Lung (tissue), 12 donors: Measurements from ENCODE around the gene ARF1. TPM values are rescaled to one million over a fixed set of nuclear protein-coding genes. Genes with fewer than 3 reads are reported as not detected.

ENCODE experiments used
- ATAC-seq: fragments of 200-7000 bp; cut with Tn5 transposase; one replicate; pipeline ENCODE4 v1.9.1; 2020; ENCODE audit warnings: moderate number of reproducible peaks; ENCODE audit not compliant: insufficient read depth, low FRiP score
- DNase-seq, 3 donors: peaks; one replicate each; pipeline ENCODE4 v3.0.0-alpha.2; 2013 to 2017
- H3K27ac ChIP-seq, 2 donors: one replicate each; pipeline ENCODE4 v1.5.1; 2013; ENCODE audit warnings: mild to moderate bottlenecking in 2 of 2, moderate library complexity in 2 of 2, control low read depth in 1 of 2, inconsistent platforms in 1 of 2, low read depth in 1 of 2, low read length in 1 of 2
- H3K27me3 ChIP-seq, 3 donors: one replicate each; pipeline ENCODE4 v1.5.1; 2013; ENCODE audit warnings: low read length in 2 of 3; ENCODE audit not compliant: control insufficient read depth in 3 of 3, insufficient read depth in 3 of 3
- H3K36me3 ChIP-seq, 4 donors: one replicate each; pipeline ENCODE4 v1.5.1; 2013; ENCODE audit warnings: low read length in 4 of 4, mild to moderate bottlenecking in 1 of 4, moderate library complexity in 1 of 4; ENCODE audit not compliant: control insufficient read depth in 4 of 4, insufficient read depth in 4 of 4
- H3K4me1 ChIP-seq, 5 donors: one replicate each; pipeline ENCODE4 v1.5.1; 2013; ENCODE audit warnings: low read length in 5 of 5, mild to moderate bottlenecking in 2 of 5, moderate library complexity in 1 of 5; ENCODE audit not compliant: control insufficient read depth in 5 of 5, insufficient read depth in 5 of 5
- H3K4me3 ChIP-seq: one replicate; pipeline ENCODE4 v1.5.1; 2013; ENCODE audit warnings: mild to moderate bottlenecking, control low read depth, moderate library complexity
- H3K9ac ChIP-seq, 2 donors: one replicate each; pipeline ENCODE4 v1.5.1; 2013; ENCODE audit warnings: low read length in 2 of 2, control low read depth in 1 of 2; ENCODE audit not compliant: insufficient read depth in 1 of 2
- H3K9me3 ChIP-seq, 4 donors: one replicate each; pipeline ENCODE4 v1.5.1; 2013; ENCODE audit warnings: low read length in 3 of 4, mild to moderate bottlenecking in 1 of 4, moderate library complexity in 1 of 4; ENCODE audit not compliant: control insufficient read depth in 4 of 4, insufficient read depth in 3 of 4
- CTCF ChIP-seq: IDR thresholded peaks from 2 replicates; pipeline ENCODE4 v1.5.1; 2012; ENCODE audit warnings: mild to moderate bottlenecking; ENCODE audit errors: control extremely low read depth, extremely low read depth
- WGBS, 2 donors: extraction: QIAGEN DNeasy Blood & Tissue Kit; methylation state at CpG; one replicate each; pipeline ENCODE4 v1.1.7; 2013; 5-methylcytosine and 5-hydroxymethylcytosine counted together
- polyA plus RNA-seq, 2 donors: library from polyadenylated mRNA; stranded (reverse); fragments of 200-250 nt; gene quantifications; one replicate each; pipeline ENCODE4 v1.2.1, GENCODE V29; 2013
- total RNA-seq, 2 donors: library from RNA; depleted of rRNA in 1 of 2; stranded (reverse); fragments of >200 nt in 1 of 2; gene quantifications; one replicate each; pipeline ENCODE4 v1.2.1, GENCODE V29; 2014 to 2021
- donor health status: control.
- donor health status: control.
- donor health status: Bipolar disorder and iron deficiency.
- donor health status: healthy.
- donor health status: DM: yes; HTN: yes; CAD: no.

The ARF1 gene
- total and polyA plus RNA-seq, 4 donors, result 226 to 713 (median 439) TPM

DNA sequence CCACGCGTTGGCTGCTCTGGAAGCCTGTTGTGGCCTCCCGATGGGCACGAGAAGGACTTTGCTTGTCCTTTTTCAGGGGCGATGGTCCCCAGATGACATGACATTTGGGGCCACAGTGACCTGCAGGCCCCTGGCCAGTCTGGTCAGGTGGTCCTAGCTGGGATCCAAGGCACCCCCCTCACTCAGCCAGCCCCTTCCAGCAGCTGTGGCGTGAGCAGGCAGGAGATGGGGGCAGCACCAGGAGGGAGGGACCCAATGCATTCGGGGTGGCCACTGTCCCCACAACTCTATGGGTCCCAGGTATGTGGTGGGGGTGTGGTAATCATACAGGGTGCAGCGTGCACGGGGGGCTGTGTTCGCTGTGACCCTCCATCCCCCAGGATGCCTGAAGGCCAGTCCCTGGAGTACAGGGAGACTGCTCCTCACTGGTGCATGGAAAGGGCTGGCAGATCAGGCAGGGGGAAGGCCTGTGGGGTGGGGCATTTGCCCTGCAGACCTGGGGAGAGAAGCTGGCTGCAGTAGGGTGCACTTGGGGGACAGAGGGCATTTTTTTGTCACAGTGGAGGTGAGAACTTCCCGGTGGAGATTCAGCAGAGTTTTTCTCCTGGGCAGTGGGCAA, 44.0 kb upstream of the ARF1 start:
- H3K4me3 ChIP-seq, result no peak overlapping the region
- no peak overlapping the region for H3K27ac ChIP-seq
- ATAC-seq (no peak), DNase-seq (no peak)
- H3K27me3 ChIP-seq, result peaks cover 6 to 11% (median 7%) of the 10 kb centered on the region in 3 donors
- H3K9me3 ChIP-seq, result no peaks in the 10 kb centered on the region
- H3K4me1 ChIP-seq, result peaks cover 0 to 7% (median 0%) of the 10 kb centered on the region in 5 donors
- no peak for TF ChIP-seq CTCF
- WGBS, 2 donors, result 71 to 73% methylated on average over 9 to 11 of the region's 11 CpGs
- no peak overlapping the region for H3K9ac ChIP-seq
- H3K36me3 ChIP-seq, result no peaks in the 10 kb centered on the region

DNA sequence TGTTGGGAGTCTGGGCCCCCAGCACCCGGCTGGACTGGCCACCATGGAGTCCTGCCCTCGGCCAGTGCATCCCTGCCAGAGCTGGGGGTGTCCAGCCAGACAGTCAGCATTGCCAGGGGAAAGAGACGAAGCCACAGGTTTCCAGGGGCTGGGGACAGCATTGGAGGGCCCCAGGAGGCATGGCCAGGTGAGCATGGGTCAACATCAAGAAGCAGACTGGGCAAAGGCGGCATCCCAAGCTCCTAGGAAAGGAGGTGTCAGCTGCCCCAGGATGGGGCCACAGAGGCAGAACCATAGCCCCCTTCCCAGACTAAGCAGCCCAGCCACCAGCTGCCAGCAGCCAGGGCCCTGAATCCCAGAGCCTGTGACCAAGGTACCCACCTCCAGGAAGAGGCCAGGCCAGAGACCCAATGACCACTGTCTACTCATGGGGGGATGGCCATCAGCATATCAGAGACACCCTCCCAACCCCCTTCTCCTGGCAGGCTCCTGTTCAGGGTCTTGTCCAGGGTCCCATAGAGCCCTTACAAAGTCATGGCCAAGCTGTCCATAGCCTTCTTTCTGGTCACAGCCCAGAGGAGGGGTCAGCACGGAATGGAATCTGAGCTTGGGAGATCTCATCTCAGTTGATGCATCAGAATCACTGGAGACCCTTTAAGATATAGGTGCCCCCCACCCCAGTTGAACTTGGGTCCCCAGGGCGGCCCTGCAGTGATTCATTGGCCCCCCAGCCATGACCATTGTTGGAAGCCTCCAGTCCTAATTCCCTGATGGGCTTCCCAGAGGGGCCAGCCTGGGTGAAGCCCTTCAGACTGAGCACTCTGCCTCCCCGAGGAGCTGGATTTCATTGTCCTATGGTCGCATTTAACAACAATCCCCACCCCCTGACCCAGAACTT, 43.3 kb upstream of the ARF1 start:
- WGBS, 2 donors, result 79 to 87% methylated on average over 8 of the region's 8 CpGs

DNA sequence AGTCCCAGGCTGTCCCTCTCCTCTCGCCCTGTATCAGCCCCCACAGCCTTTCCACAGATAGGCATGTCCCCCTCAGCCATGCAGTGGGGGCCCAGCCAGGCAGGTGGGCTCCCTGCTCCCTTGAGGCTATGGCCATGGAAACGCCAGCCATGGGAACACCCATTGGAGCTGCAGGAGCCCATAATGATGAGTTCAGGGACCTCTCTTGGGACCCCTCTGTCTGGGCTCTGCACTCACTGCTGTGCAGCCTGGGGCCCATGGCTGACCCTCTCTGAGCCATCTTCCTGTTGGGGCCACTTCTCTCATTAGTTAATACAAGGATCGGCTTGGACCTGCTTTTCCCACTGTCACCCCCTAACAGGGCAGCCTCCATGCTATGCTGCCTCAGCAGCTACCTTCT, 42.5 kb upstream of the ARF1 start:
- no peak overlapping the region for H3K4me3 ChIP-seq
- no peaks in the 10 kb centered on the region for H3K36me3 ChIP-seq
- 84 to 89% methylated on average over 3 of the region's 3 CpGs for WGBS, 2 donors
- no peaks in the 10 kb centered on the region for H3K9me3 ChIP-seq
- no peak for ATAC-seq
- H3K4me1 ChIP-seq, result peaks cover 0 to 7% (median 1%) of the 10 kb centered on the region in 5 donors
- peaks cover 6 to 11% (median 7%) of the 10 kb centered on the region in 3 donors for H3K27me3 ChIP-seq
- no peak for TF ChIP-seq CTCF
- DNase-seq, result no peak
- H3K27ac ChIP-seq, result no peak overlapping the region
- H3K9ac ChIP-seq, result no peak overlapping the region

More for the DNA sequence above, 43.3 kb upstream of the ARF1 start:
- Histone ChIP-seq H3K9ac (no peak overlapping the region), H3K4me3 (no peak overlapping the region), H3K27ac (no peak overlapping the region), H3K9me3 (no peaks in the 10 kb centered on the region), H3K4me1 (peaks cover 0 to 7% (median 0%) of the 10 kb centered on the region in 5 donors), H3K36me3 (no peaks in the 10 kb centered on the region), H3K27me3 (peaks cover 6 to 11% (median 7%) of the 10 kb centered on the region in 3 donors)
- DNase-seq, result no peak
- no peak for ATAC-seq
- TF ChIP-seq CTCF, result no peak
